Neural cell (in vitro differentiated cells): Measurements from ENCODE around the gene ACTL10.

Experiments used
- CTCF ChIP-seq: fragments of 450-650 bp; IDR thresholded peaks from 2 replicates; pipeline ENCODE4 v1.5.1; 2014; ENCODE audit warnings: antibody characterized with exemption, mild to moderate bottlenecking, moderate library complexity; ENCODE audit not compliant: poor library complexity, severe bottlenecking
- EP300 ChIP-seq: fragments of 450-650 bp; conservative IDR thresholded peaks from 2 replicates; pipeline ENCODE4 v1.6.1; 2014; ENCODE audit warnings: antibody characterized with exemption, mild to moderate bottlenecking, moderate library complexity; ENCODE audit not compliant: poor library complexity, severe bottlenecking
- POLR2AphosphoS5 ChIP-seq: IDR thresholded peaks from 2 replicates; pipeline ENCODE4 v1.6.1; 2012

- no peak for TF ChIP-seq CTCF
- TF ChIP-seq EP300 = no peak
- TF ChIP-seq POLR2AphosphoS5 = no peak
Measured at GRCh38 chr20:33630507-33630906, 36.2 kb upstream of the ACTL10 start.
